HK-2 (cell line): ENCODE results near the gene LIMD2.

Source experiments
- DNase-seq: peaks from one replicate; pipeline ENCODE4 v3.0.0-alpha.2; 2018; ENCODE audit not compliant: unreplicated experiment

The LIMD2 gene

GRCh38 chr17:63701456-63701820, 1.5 kb upstream of the LIMD2 start:
- DNase-seq: no peak

- DNase-seq: no peak
Measured at GRCh38 chr17:63700528-63701455, 867 bp upstream of the LIMD2 start.

DNA sequence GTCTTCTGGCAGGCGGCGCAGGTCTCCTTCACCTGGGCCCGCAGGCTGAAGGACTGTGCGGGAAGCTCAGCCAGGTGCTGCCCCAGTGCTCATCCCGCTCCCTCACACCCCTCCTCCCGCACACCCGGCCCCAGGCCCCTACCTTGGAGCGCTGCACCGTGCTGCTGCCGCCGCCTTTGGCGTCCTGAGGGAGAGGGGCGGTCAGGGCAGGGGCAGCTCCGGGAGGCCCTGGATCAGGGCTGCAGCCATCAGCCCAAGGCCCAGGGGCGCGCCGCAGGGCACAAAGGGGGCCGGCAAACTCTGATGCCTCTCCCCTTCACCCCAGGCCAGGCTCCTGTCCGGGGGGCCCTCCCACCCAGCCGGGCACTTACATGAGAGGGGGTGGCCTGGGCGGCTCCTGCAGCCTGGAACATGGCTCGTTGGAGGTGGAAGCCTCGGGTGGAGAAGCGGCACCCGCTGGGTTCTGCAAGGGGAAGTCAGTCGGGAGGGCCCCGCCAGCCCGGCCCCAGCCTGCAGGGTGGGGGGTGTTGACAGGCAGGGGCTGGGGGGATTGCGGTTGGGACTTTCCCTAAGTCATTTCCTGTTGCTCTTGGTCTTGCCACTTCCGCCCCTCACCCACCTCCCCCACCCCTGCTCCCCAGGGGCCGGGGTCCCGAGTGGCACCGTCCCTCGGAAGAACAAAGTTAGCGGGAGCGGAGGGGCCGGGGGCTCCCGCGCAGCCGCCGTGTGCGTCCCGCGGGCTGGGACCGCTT, 863 bp downstream of the LIMD2 start:
- DNase-seq: no peak

DNA sequence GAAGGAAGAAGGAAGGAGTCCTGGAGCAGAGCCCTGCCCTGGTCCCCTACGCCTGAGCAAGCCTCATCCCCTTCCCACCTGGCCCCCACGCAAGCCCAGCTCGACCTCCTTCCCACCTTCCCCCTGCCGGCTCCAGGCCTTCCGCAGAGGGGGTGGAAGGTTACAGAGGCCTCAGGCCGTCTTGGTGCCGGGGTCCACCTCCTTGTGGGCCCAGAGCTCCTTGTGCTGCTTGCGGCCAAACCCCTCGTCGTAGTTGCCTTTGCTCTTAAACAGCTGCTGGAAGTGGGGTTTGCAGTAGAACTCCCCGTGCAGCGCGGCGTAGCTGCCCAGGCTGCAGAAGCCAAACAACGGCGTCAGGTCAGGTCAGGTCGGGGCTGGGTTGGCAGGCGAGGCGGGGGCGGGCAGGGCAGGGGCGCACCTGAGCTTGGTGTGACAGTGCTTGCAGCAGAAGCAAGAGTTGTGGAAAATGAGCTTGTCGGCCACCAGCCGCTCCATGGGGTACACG, 1.5 kb downstream of the LIMD2 start:
- no peak for DNase-seq

- DNase-seq: peak; percentile 51
Measured at GRCh38 chr17:63697341-63698286, 2.3 kb downstream of the LIMD2 start.

- DNase-seq: peak; percentile 37
Measured at GRCh38 chr17:63696381-63696961, 3.5 kb downstream of the LIMD2 start.

GRCh38 chr17:63695889-63696288, 4.0 kb downstream of the LIMD2 start:
- DNase-seq: no peak

GRCh38 chr17:63694950-63695773, 4.8 kb downstream of the LIMD2 start:
- no peak for DNase-seq

DNA sequence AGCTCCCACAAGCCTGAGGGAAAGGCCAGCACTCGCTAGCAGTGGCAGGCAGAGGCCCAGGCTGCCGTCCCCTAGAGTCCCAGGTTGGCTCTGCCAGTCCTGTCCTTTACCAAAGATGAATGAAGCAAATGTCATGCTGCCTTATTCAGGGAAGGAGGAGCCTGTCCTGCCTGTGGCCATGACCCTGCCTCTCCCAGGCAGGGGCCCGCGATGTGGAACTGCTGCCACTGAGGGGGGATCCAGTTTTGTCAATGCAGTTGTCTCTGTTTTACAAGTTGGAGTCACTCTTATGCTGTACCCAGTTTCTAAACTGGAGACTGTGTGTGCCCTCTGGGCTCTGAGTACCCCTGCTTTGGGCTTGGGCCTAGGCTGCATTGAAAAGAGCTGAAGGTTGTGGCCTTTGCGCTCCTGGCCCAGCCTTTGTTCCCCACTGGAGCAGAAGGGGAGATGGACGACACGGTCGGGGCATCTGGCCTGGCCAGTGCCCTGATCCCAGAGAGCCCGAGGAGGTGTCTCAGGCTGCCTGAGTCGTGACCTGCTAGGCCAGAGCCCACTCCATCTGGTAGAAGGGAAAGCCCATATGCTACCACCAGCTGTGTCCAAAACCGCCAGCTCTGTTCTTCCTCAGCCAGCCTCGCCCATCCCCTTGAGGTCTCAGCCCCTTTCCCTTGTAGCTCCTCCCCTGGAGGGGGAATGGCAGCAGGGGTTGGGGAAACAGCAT, 5.5 kb downstream of the LIMD2 start:
- no peak for DNase-seq

DNA sequence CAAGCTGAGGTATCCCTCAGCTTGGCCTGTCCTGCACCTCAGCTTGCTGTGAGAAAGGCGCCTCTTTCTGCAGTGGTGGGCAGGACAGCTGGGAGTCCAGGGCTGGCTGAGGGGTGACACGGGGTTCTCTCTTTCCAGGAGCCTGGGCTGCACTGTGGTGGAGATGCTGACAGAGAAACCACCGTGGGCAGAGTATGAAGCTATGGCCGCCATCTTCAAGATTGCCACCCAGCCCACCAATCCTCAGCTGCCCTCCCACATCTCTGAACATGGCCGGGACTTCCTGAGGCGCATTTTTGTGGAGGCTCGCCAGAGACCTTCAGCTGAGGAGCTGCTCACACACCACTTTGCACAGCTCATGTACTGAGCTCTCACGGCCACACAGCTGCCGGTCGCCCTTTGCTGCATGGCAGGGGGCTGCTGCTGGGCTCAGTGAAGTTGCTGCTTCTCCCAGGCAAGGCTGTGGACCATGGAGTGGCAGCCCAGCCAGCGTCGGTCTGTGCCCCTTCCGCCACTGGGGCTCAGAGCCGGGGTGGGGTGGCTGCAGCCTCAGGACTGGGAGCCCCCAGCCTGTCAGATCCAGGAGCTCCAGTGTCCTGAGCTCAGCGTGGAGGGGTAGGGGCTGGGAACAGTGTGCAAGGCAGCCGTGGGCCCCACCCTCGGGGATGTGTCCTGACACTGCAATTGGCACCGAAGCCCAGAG, 6.4 kb downstream of the LIMD2 start:
- no peak for DNase-seq

DNA sequence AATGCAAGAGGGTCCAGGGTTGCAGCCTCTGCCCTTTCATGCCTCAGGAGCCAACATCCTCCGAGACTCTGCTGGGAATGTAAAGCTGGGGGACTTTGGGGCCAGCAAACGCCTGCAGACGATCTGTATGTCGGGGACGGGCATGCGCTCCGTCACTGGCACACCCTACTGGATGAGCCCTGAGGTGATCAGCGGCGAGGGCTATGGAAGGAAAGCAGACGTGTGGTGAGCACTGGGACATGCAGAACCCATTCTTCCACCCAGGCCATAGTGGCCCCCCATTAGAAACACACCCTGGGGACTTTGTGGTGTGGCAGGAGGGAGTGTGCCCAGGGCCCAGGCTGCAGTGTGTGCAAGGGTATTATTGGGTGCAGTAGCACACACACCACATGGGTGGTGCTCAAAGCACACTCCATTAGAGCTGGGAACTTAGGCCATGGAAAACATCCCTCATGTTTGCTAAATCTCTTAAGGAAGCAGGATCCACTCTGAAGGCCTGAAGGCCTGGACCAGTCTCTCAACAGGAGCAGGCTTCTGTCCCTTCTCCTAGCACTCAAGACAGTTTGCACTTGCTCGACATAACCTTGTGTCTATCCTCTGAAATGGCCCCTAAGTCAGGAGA, 7.6 kb downstream of the LIMD2 start:
- no peak for DNase-seq

- no peak for DNase-seq
Measured at GRCh38 chr17:63689479-63689878, 10.4 kb downstream of the LIMD2 start.

DNA sequence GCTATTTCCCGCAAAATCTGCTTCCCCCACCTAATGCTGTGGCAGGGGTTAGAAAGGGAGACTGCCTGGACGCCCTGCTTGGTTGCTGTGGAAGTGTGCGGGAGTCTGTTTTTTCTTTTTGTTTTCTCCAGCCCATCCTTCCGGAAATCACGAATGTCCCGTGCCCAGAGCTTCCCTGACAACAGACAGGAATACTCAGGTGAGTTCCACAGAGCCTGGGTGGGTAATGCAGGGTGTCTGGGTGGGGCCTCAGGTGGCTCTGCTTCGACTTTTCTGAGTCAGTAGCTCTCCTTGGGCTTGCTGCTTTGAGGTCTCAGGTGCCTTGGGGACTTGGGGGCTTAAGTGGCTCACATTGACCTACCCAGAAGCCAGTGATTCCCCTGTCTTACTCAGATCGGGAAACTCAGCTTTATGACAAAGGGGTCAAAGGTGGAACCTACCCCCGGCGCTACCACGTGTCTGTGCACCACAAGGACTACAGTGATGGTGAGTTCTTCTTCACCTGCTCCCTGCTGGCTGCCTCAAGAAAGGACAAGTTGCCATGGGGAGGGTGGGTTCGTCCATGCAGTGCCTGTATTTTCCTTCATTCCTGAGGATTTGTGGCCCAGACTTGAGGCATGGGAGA, 11.4 kb downstream of the LIMD2 start:
- no peak for DNase-seq

- DNase-seq: no peak
Measured at GRCh38 chr17:63686138-63686685, 13.7 kb downstream of the LIMD2 start.

DNA sequence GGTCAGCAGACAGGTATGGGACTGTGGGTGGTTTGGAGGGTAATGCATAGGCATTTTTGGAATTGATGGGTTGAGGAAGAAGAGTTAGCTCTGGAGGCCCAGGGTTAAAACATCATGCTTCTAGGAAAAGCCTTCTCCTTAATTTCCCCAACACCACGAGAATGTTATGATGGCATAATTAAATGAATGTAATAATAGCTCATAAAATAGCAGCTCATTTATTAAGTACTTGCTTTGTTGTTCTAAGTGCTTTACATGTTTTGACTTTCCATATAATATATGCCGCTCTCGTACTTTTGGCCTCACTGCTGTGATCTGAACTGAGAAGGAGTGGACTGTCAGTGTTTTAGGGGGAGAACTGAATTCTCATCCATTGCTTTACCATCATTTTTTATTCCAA, 14.3 kb downstream of the LIMD2 start:
- no peak for DNase-seq

DNA sequence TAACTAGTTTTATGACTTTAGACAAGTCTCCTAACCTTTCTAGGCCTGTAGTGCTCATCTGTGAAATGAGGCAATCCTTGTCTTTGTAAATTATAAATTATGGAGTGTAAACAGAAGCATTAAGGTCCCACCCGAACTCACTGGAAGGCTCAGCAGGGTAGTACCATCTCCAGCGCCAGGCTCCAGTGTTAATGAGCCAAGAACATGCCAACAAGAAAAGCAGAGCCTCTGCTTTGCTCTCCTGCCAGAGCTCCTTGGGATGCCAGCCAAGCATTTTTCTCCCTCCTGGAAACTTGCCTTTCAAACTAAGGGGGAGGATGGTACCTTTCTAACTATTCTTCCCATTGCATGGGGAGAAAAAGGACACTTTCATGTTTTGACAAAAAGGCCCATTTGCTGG, 14.9 kb downstream of the LIMD2 start:
- no peak for DNase-seq

GRCh38 chr17:63682981-63683380, 16.9 kb downstream of the LIMD2 start:
- no peak for DNase-seq

GRCh38 chr17:63682441-63682840, 17.5 kb downstream of the LIMD2 start:
- DNase-seq: no peak
